IMR-90 (cell line): Measurements from ENCODE around the gene PTGDS. TPM values are rescaled to one million over a fixed set of nuclear protein-coding genes. Genes with fewer than 3 reads are reported as not detected.

Experiments
- ATAC-seq: fragments of 200-7000 bp; cut with Tn5 transposase; 2 replicates; pipeline ENCODE4 v1.9.1; 2020; ENCODE audit warnings: low read depth, mild to moderate bottlenecking, moderate library complexity
- BruUV-seq: library from RNA; stranded (reverse); fragments of 400-500 nt; replicated peaks from 2 replicates; lab custom pipeline; 2021; lab: Mats Ljungman, UMichigan
- CTCF ChIA-PET: fragments of 300-600 bp; formaldehyde crosslinking; extraction: SDS; loops from one replicate; lab custom pipeline; 2021; ENCODE audit warnings: antibody characterized with exemption; lab: Yijun Ruan, JAX
- POLR2A ChIA-PET: fragments of 300-600 bp; sonication (Branson Sonifier 250); formaldehyde crosslinking; loops from one replicate; lab custom pipeline; 2022; ENCODE audit warnings: antibody characterized with exemption; ENCODE audit not compliant: unreplicated experiment; lab: Charles Lee
- DNase-seq: peaks from one replicate; pipeline ENCODE4 v3.0.0; 2013
- H2AFZ ChIP-seq: replicated peaks from 2 replicates; pipeline ENCODE3; 2013; ENCODE audit warnings: low read length, mild to moderate bottlenecking; ENCODE audit not compliant: poor library complexity
- H2AK5ac ChIP-seq: 2 replicates; pipeline ENCODE4 v1.6.1; 2013; ENCODE audit warnings: low read depth, low read length, inconsistent platforms
- H2AK9ac ChIP-seq: replicated peaks from 2 replicates; pipeline ENCODE3; 2013; ENCODE audit warnings: mild to moderate bottlenecking, low read depth, low read length, moderate library complexity; ENCODE audit not compliant: poor library complexity
- H2BK120ac ChIP-seq: 2 replicates; pipeline ENCODE4 v1.6.1; 2013; ENCODE audit warnings: low read depth, low read length, inconsistent platforms
- H2BK15ac ChIP-seq: 3 replicates; pipeline ENCODE4 v1.6.1; 2013; ENCODE audit warnings: low read depth, low read length, inconsistent platforms
- H2BK20ac ChIP-seq: 2 replicates; pipeline ENCODE4 v1.6.1; 2013; ENCODE audit warnings: low read depth, mild to moderate bottlenecking, inconsistent platforms, low read length, moderate library complexity
- H2BK5ac ChIP-seq: 2 replicates; pipeline ENCODE4 v1.6.1; 2013; ENCODE audit warnings: mild to moderate bottlenecking, low read depth, low read length, inconsistent platforms; ENCODE audit not compliant: poor library complexity, severe bottlenecking
- H3K14ac ChIP-seq: replicated peaks from 2 replicates; pipeline ENCODE4 v1.6.1; 2013; ENCODE audit warnings: low read depth, low read length, inconsistent platforms
- H3K18ac ChIP-seq: 2 replicates; pipeline ENCODE4 v1.6.1; 2013; ENCODE audit warnings: low read depth, low read length, control low read depth
- H3K23ac ChIP-seq: 2 replicates; pipeline ENCODE4 v1.6.1; 2013; ENCODE audit warnings: low read depth, low read length, inconsistent platforms
- H3K27ac ChIP-seq: 2 replicates; pipeline ENCODE4 v1.5.1; 2013; ENCODE audit warnings: mild to moderate bottlenecking, control low read depth, low read length; ENCODE audit not compliant: insufficient read depth
- H3K27me3 ChIP-seq: 2 replicates; pipeline ENCODE4 v1.6.1; 2013; ENCODE audit warnings: low read length; ENCODE audit not compliant: control insufficient read depth, insufficient read depth
- H3K36me3 ChIP-seq: 2 replicates; pipeline ENCODE4 v1.6.1; 2013; ENCODE audit warnings: low read length, mixed read lengths; ENCODE audit not compliant: control insufficient read depth, insufficient read depth
- H3K4ac ChIP-seq: 2 replicates; pipeline ENCODE4 v1.6.1; 2013; ENCODE audit warnings: low read depth, low read length, inconsistent platforms
- H3K4me1 ChIP-seq: 2 replicates; pipeline ENCODE4 v1.6.1; 2013; ENCODE audit warnings: low read length, mixed read lengths; ENCODE audit not compliant: control insufficient read depth, insufficient read depth
- H3K4me2 ChIP-seq: 2 replicates; pipeline ENCODE4 v1.6.1; 2013; ENCODE audit warnings: low read depth, mild to moderate bottlenecking, control low read depth, low read length, moderate library complexity
- H3K4me3 ChIP-seq: 2 replicates; pipeline ENCODE4 v1.5.1; 2013; ENCODE audit warnings: low read depth, mild to moderate bottlenecking, control low read depth, low read length, moderate library complexity; ENCODE audit not compliant: insufficient read depth
- H3K56ac ChIP-seq: 2 replicates; pipeline ENCODE4 v1.6.1; 2013; ENCODE audit warnings: low read length, inconsistent platforms; ENCODE audit not compliant: insufficient read depth; ENCODE audit errors: extremely low read depth
- H3K79me1 ChIP-seq, 2 experiments: 2 replicates each; pipeline ENCODE4 v1.6.1; 2013; ENCODE audit warnings: low read length in 2 of 2, inconsistent platforms in 1 of 2, low read depth in 1 of 2
- H3K9ac ChIP-seq: 2 replicates; pipeline ENCODE4 v1.6.1; 2013; ENCODE audit warnings: low read depth, low read length, control low read depth
- H3K9me1 ChIP-seq: 2 replicates; pipeline ENCODE4 v1.6.1; 2013; ENCODE audit warnings: low read length, inconsistent platforms; ENCODE audit not compliant: insufficient read depth
- H3K9me3 ChIP-seq: 2 replicates; pipeline ENCODE4 v1.6.1; 2013; ENCODE audit warnings: low read length; ENCODE audit not compliant: control insufficient read depth, insufficient read depth
- H4K20me1 ChIP-seq: 2 replicates; pipeline ENCODE4 v1.6.1; 2013; ENCODE audit warnings: low read length, inconsistent platforms; ENCODE audit not compliant: insufficient read depth
- H4K5ac ChIP-seq: 2 replicates; pipeline ENCODE4 v1.6.1; 2013; ENCODE audit warnings: mild to moderate bottlenecking, low read depth, low read length, control low read depth
- H4K8ac ChIP-seq, 2 experiments: 2 replicates each; pipeline ENCODE4 v1.6.1; 2013; ENCODE audit warnings: low read depth in 2 of 2, low read length in 2 of 2, control low read depth in 1 of 2, inconsistent platforms in 1 of 2
- H4K91ac ChIP-seq: 2 replicates; pipeline ENCODE4 v1.6.1; 2013; ENCODE audit warnings: low read depth, low read length, inconsistent platforms; ENCODE audit not compliant: insufficient read depth
- CHD1 ChIP-seq: IDR thresholded peaks from 2 replicates; pipeline ENCODE4 v1.6.1; 2012; ENCODE audit warnings: low read depth, low read length, improper control_type of control experiment
- CTCF ChIP-seq: conservative IDR thresholded peaks from 2 replicates; pipeline ENCODE4 v1.5.1; 2012; ENCODE audit warnings: mild to moderate bottlenecking, low read depth, low read length, improper control_type of control experiment
- MAFK ChIP-seq: IDR thresholded peaks from 2 replicates; pipeline ENCODE4 v1.6.1; 2012; ENCODE audit warnings: low read depth, low read length, improper control_type of control experiment
- MAZ ChIP-seq: IDR thresholded peaks from 2 replicates; pipeline ENCODE4 v1.6.1; 2012; ENCODE audit warnings: low read depth, mild to moderate bottlenecking, low read length, improper control_type of control experiment, moderate library complexity, borderline replicate concordance
- NFE2L2 ChIP-seq: fragments of 150-350 bp; IDR thresholded peaks from 2 replicates; pipeline ENCODE4 v1.6.1; 2016; ENCODE audit warnings: low read depth, mild to moderate bottlenecking, low read length
- RAD21 ChIP-seq: IDR thresholded peaks from 2 replicates; pipeline ENCODE4 v1.6.1; 2012; ENCODE audit warnings: low read length, improper control_type of control experiment
- RCOR1 ChIP-seq: IDR thresholded peaks from 2 replicates; pipeline ENCODE4 v1.6.1; 2012; ENCODE audit warnings: mild to moderate bottlenecking, low read length, improper control_type of control experiment; ENCODE audit not compliant: insufficient replicate concordance
- RFX5 ChIP-seq: IDR thresholded peaks from 2 replicates; pipeline ENCODE4 v1.8.0; 2012; ENCODE audit warnings: low read depth, mild to moderate bottlenecking, low read length, moderate library complexity
- SMC3 ChIP-seq: fragments of 150-350 bp; IDR thresholded peaks from 2 replicates; pipeline ENCODE4 v1.6.1; 2016; ENCODE audit warnings: low read depth, mild to moderate bottlenecking, antibody characterized with exemption, low read length, moderate library complexity
- WGBS, 2 experiments: methylation state at CpG; one replicate each; pipeline versions ENCODE4 v1.1.5 to v1.1.7; 2013; ENCODE audit warnings: missing lambda C conversion rate in 2 of 2; ENCODE audit not compliant: insufficient read length in 1 of 2; ENCODE audit errors: extremely low coverage in 2 of 2; 5-methylcytosine and 5-hydroxymethylcytosine counted together
- dilution Hi-C: fragments of 300-500 bp; cut with HindIII; formaldehyde crosslinking; loops from one replicate; pipeline ENCODE4 v1.14.3; 2018; ENCODE audit warnings: low sequenced_read_pairs; ENCODE audit not compliant: unreplicated experiment
- in situ Hi-C: fragments of 300-500 bp; cut with MboI; formaldehyde crosslinking; loops from 3 replicates; pipeline ENCODE4 v1.14.3; 2019; ENCODE audit warnings: low sequenced_read_pairs, inconsistent platforms, mixed read lengths
- intact Hi-C: fragments of 100-400 bp; cut with micrococcal nuclease; formaldehyde crosslinking; loops from 2 replicates; pipeline ENCODE4 v1.10.0; 2022
- polyA plus RNA-seq, 3 experiments: library from polyadenylated mRNA; depleted of rRNA; stranded (reverse); fragments of >200 nt; gene quantifications; 2 replicates each; pipeline ENCODE4 v1.2.3, GENCODE V29; 2012; ENCODE audit warnings: low replicate concordance in 1 of 3
- total RNA-seq: library from RNA; depleted of rRNA; stranded (reverse); fragments of >200 nt; gene quantifications from 2 replicates; pipeline ENCODE4 v1.2.3, GENCODE V29; 2012

The PTGDS gene
- total and polyA plus RNA-seq, 2 of the 4 experiments (the other 2 are of a cell fraction): 1.2 TPM; not detected in 1

GRCh38 chr9:136947955-136948510 lies 29.3 kb upstream of the PTGDS start:
- Histone ChIP-seq H2AK5ac (peak overlapping the region; percentile 35; the same call in 1 of the 2 replicates), H4K20me1 (peaks cover 10% of the 10 kb centered on the region), H4K8ac (no peak overlapping the region), H2BK5ac (no peak overlapping the region), H3K79me1 (peaks cover 0 to 15% of the 10 kb centered on the region in 2 experiments; a peak in 3 of 4 replicates), H2BK15ac (no peak overlapping the region), H2AK9ac (peak overlapping the region; percentile 78), H3K4me2 (no peak overlapping the region), H3K14ac (no peak overlapping the region), H3K36me3 (no peaks in the 10 kb centered on the region; the same call in 1 of the 2 replicates), H3K56ac (no peak overlapping the region), H3K27ac (no peak overlapping the region), H3K9ac (no peak overlapping the region), H3K27me3 (no peaks in the 10 kb centered on the region; the same call in 1 of the 2 replicates), H2BK120ac (no peak overlapping the region), H3K4me1 (peaks cover 4% of the 10 kb centered on the region), H3K9me1 (peaks cover 4% of the 10 kb centered on the region), H3K9me3 (no peaks in the 10 kb centered on the region), H2BK20ac (no peak overlapping the region), H3K4ac (no peak overlapping the region), H3K23ac (no peak overlapping the region), H4K5ac (no peak overlapping the region), H3K4me3 (no peak overlapping the region), H2AFZ (peak overlapping the region; percentile 76), H3K18ac (no peak overlapping the region), H4K91ac (no peak overlapping the region)
- 75% methylated on average over 2 of the region's 15 CpGs; no CpG with 5 or more reads in 1 of the 2 experiments for WGBS, 2 experiments
- ChIA-PET POLR2A (interaction anchor here (0.6 kb wide), 1 partner anchor 103 kb away, joined by 3 read pairs; no protein-coding TSS in a partner anchor), CTCF (interaction anchor here (0.6 to 2.0 kb wide), 10 partner anchors 10 to 99 kb away, joined by 3 to 27 read pairs (median 4); no protein-coding TSS in a partner anchor)
- dilution Hi-C loops (no loop called here), intact Hi-C loops (loop anchor here (1.0 kb wide), 1 partner anchor 87 kb away; no protein-coding TSS in a partner anchor), in situ Hi-C loops (no loop called here)
- DNase-seq (peak; percentile 4), ATAC-seq (no peak)
- no TSS peak for BruUV-seq
- TF ChIP-seq RFX5 (no peak), SMC3 (peak; percentile 41), CTCF (peak; percentile 48), NFE2L2 (no peak), MAFK (no peak), MAZ (no peak), CHD1 (no peak), RCOR1 (no peak), RAD21 (peak; percentile 53)
